ENCODE data around the gene CFAP54.

- TF ChIP-seq, protein P1, sequence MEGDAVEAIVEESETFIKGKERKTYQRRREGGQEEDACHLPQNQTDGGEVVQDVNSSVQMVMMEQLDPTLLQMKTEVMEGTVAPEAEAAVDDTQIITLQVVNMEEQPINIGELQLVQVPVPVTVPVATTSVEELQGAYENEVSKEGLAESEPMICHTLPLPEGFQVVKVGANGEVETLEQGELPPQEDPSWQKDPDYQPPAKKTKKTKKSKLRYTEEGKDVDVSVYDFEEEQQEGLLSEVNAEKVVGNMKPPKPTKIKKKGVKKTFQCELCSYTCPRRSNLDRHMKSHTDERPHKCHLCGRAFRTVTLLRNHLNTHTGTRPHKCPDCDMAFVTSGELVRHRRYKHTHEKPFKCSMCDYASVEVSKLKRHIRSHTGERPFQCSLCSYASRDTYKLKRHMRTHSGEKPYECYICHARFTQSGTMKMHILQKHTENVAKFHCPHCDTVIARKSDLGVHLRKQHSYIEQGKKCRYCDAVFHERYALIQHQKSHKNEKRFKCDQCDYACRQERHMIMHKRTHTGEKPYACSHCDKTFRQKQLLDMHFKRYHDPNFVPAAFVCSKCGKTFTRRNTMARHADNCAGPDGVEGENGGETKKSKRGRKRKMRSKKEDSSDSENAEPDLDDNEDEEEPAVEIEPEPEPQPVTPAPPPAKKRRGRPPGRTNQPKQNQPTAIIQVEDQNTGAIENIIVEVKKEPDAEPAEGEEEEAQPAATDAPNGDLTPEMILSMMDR (IDR thresholded peaks at IDR 0.05; ENCODE audit: insufficient read depth, low read depth, low read length): no peak
- TF ChIP-seq EZH2 (IDR thresholded peaks at IDR 0.05; ENCODE audit: insufficient read depth, low read length): no peak
Observed at GRCh38 chr12:96698521-96698920, 209.1 kb downstream of the CFAP54 start.
